T-helper 2 cell treated with Interferon-gamma antibody and Interleukin-4, amounts not matched to agents 100 ng/mL and 5 ng/mL, for 36 hours (primary cell): ENCODE data around the gene NISCH. TPM values are rescaled to one million over a fixed set of nuclear protein-coding genes. Genes with fewer than 3 reads are reported as not detected.

Source experiments
- intact Hi-C: fragments of 100-400 bp; cut with micrococcal nuclease; formaldehyde crosslinking; loops from one replicate; pipeline ENCODE4 v1.15.1; 2023
- total RNA-seq: library from RNA; stranded (reverse); gene quantifications from 2 replicates; pipeline ENCODE4 v1.2.3, GENCODE V29; 2022

The NISCH gene
- total RNA-seq, 1 donor from 2014 or later: 79.6 TPM

GRCh38 chr3:52535411-52536111 lies 80.2 kb downstream of the NISCH start:
- intact Hi-C loops: loop anchor here (1.0 to 10.0 kb wide), 3 partner anchors 80 to 509 kb away; partner anchors contain the start of genes NISCH, SFMBT1 and WDR82

- intact Hi-C loops: loop anchor here (1.0 to 10.0 kb wide), 3 partner anchors 81 to 509 kb away; partner anchors contain the start of genes NISCH, SFMBT1 and WDR82
These were observed 80.6 kb downstream of the NISCH start for GRCh38 chr3:52536112-52536368.

GRCh38 chr3:52536369-52537164 lies 81.2 kb downstream of the NISCH start, which contains the start of gene UQCC5:
Gene UQCC5, plus strand, starts transcription at chr3:52536605. Its CDS starts 151 bp downstream, at chr3:52536756.
- intact Hi-C loops: loop anchor here (1.0 to 10.0 kb wide), 3 partner anchors 81 to 508 kb away; partner anchors contain the start of genes NISCH, SFMBT1 and WDR82

GRCh38 chr3:52537165-52537620 lies 81.8 kb downstream of the NISCH start:
- intact Hi-C loops: loop anchor here (10.0 kb wide), 2 partner anchors 262 to 508 kb away; partner anchors contain the start of genes SFMBT1 and WDR82

- intact Hi-C loops: loop anchor here (10.0 kb wide), 2 partner anchors 263 to 507 kb away; partner anchors contain the start of genes SFMBT1 and WDR82
These were observed 82.5 kb downstream of the NISCH start for GRCh38 chr3:52537726-52538421.

- intact Hi-C loops: loop anchor here (10.0 kb wide), 2 partner anchors 264 to 506 kb away; partner anchors contain the start of genes SFMBT1 and WDR82
These were observed 83.7 kb downstream of the NISCH start for GRCh38 chr3:52539010-52539653.

- intact Hi-C loops: no loop called here
These were observed 85.6 kb downstream of the NISCH start for GRCh38 chr3:52541050-52541449.

Other genes with a start within 250 kb of the NISCH start
- gene TLR9, start 230.0 kb upstream of the NISCH start, total RNA-seq: 0.25 TPM in 1 of 2 replicates, not detected in the other
- 107 and 109 TPM in 2 replicates for gene TWF2, start 216.4 kb upstream of the NISCH start, total RNA-seq
- 59.5 and 60.2 TPM in 2 replicates for gene PPM1M, start 209.8 kb upstream of the NISCH start, total RNA-seq
- 127 and 129 TPM in 2 replicates for gene WDR82, start 177.0 kb upstream of the NISCH start, total RNA-seq
- gene GLYCTK, start 167.8 kb upstream of the NISCH start, total RNA-seq: 21.6 and 22.0 TPM in 2 replicates
- 25.5 and 25.9 TPM in 2 replicates for gene DNAH1, start 139.3 kb upstream of the NISCH start, total RNA-seq
- 91.0 and 96.8 TPM in 2 replicates for gene BAP1, start 45.6 kb upstream of the NISCH start, total RNA-seq
- 12.6 and 13.5 TPM in 2 replicates for gene PHF7, start 44.9 kb upstream of the NISCH start, total RNA-seq
- gene SEMA3G, start 10.5 kb upstream of the NISCH start, total RNA-seq: 0.16 and 0.23 TPM in 2 replicates
- 0.23 and 0.27 TPM in 2 replicates for gene TNNC1, start 1.6 kb upstream of the NISCH start, total RNA-seq
- 0.05 and 0.09 TPM in 2 replicates for gene STAB1, start 39.7 kb downstream of the NISCH start, total RNA-seq
- gene NT5DC2, start 78.3 kb downstream of the NISCH start, total RNA-seq: 43.1 and 44.7 TPM in 2 replicates
- 9.1 and 12.7 TPM in 2 replicates for gene UQCC5, start 81.0 kb downstream of the NISCH start, total RNA-seq
- 79.8 and 85.6 TPM in 2 replicates for gene PBRM1, start 230.3 kb downstream of the NISCH start, total RNA-seq
- 118 and 121 TPM in 2 replicates for gene GNL3, start 230.4 kb downstream of the NISCH start, total RNA-seq